Psoas muscle (tissue), 8 donors: ENCODE results near the gene SPTA1. TPM values are rescaled to one million over a fixed set of nuclear protein-coding genes. Genes with fewer than 3 reads are reported as not detected.
"Not testable (repeated sequence)": the region's sequence is repeated elsewhere in the genome, so short reads cannot be mapped to it uniquely, and the experiment has no call there.

ENCODE experiments used
- ATAC-seq, 4 donors: fragments of 200-7000 bp; cut with Tn5 transposase; one replicate each; pipeline ENCODE4 v1.9.1; 2020; ENCODE audit warnings: moderate library complexity in 3 of 4, mild to moderate bottlenecking in 2 of 4
- DNase-seq, 2 donors: peaks; one replicate each; pipeline ENCODE4 v3.0.0-alpha.2; 2020
- H3K27ac ChIP-seq: fragments of 200-600 bp; one replicate; pipeline ENCODE4 v1.8.0; 2022
- H3K27me3 ChIP-seq, 3 donors: fragments of 200-600 bp in 1 of 3; one replicate each; pipeline versions ENCODE4 v1.6.1 to v1.8.0; 2013 to 2022; ENCODE audit warnings: low read length in 2 of 3, mild to moderate bottlenecking in 2 of 3, moderate library complexity in 1 of 3; ENCODE audit not compliant: insufficient read depth in 3 of 3
- H3K36me3 ChIP-seq, 2 donors: fragments of 200-600 bp in 1 of 2; one replicate each; pipeline versions ENCODE4 v1.6.1 to v1.8.0; 2013 to 2022; ENCODE audit warnings: low read depth in 1 of 2, mild to moderate bottlenecking in 1 of 2, moderate library complexity in 1 of 2; ENCODE audit not compliant: insufficient read depth in 1 of 2
- H3K4me1 ChIP-seq: fragments of 200-600 bp; one replicate; pipeline ENCODE4 v1.8.0; 2022
- H3K4me3 ChIP-seq: fragments of 200-600 bp; one replicate; pipeline ENCODE4 v1.8.0; 2022; ENCODE audit warnings: mild to moderate bottlenecking
- H3K9me3 ChIP-seq: fragments of 200-600 bp; one replicate; pipeline ENCODE4 v1.8.0; 2022
- CTCF ChIP-seq: fragments of 200-600 bp; IDR thresholded peaks from one replicate; pipeline ENCODE4 v1.8.0; 2022; ENCODE audit warnings: antibody characterized with exemption
- WGBS, 3 donors: extraction: QIAGEN DNeasy Blood & Tissue Kit; methylation state at CpG; one replicate each; pipeline versions ENCODE4 v1.1.6 to v1.1.7; 2013; 5-methylcytosine and 5-hydroxymethylcytosine counted together
- intact Hi-C, 2 donors: fragments of 100-400 bp; cut with DNase I; formaldehyde crosslinking; loops; one replicate each; pipeline versions ENCODE4 v1.11.0 to v1.14.2; 2022
- polyA plus RNA-seq, 3 donors: library from polyadenylated mRNA; stranded (reverse); fragments of 200-250 nt; gene quantifications; one replicate each; pipeline ENCODE4 v1.2.3, GENCODE V29; 2013
- total RNA-seq, 4 donors: library from RNA; stranded (reverse); fragmentation: NEBNext Ultra II Directional in 2 of 4; extraction: Animal tissue kit (Norgen Biotek cat#: 25700) in 2 of 4; gene quantifications; one replicate each; pipeline versions ENCODE4 v1.2.1 to v1.2.4, GENCODE V29; 2021 to 2023
- donor health status: healthy with polysubstance abuse.
- donor health status: DM: no; HTN: no; CAD: no; lungs with moderate emphysema.
- donor health status: Bipolar disorder and iron deficiency.
- donor health status: healthy.
- donor health status: DM: yes; HTN: yes; CAD: no.
- donor health status: DM: no; HTN: no; CAD: no.
- donor health status: DM: no; HTN: no; CAD: no.
- donor health status: DM: yes; HTN: yes; CAD: no.

SPTA1 gene
- total and polyA plus RNA-seq, 7 donors = 0.05 to 0.74 (median 0.14) TPM; not detected in 2

DNA sequence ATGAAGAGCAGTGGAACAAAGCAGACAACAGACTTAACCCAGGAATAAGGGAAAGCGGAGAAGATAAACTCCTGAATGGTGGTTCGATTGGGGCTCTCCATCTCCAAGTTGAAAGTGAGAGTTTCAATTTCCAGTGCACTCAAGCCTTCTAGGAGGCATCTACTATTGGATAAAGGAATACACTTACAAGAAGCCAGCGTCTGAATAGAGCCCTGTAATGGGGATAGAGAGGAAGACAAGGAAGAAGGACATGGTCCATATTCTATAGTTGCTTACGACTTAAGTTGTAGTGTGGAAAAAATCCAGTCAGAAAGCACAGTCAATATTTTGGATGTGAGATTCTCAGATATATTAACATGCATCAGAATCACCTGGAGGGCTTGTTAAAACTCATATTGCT lies 14.0 kb upstream of the SPTA1 start, which contains the start of gene OR6K2:
Gene OR6K2, minus strand, starts transcription at position 101 of the 400 bp plus-strand sequence. Its CDS starts 0 bp downstream, at position 101.
- intact Hi-C loops = no loop called here
- Histone ChIP-seq H3K9me3 (no peaks in the 10 kb centered on the region), H3K36me3 (no peaks in the 10 kb centered on the region), H3K27ac (no peak within 1 kb of the TSS), H3K27me3 (no peaks in the 10 kb centered on the region), H3K4me1 (no peaks in the 10 kb centered on the region), H3K4me3 (no peak within 1 kb of the TSS)
- DNase-seq = no peak
- TF ChIP-seq CTCF = no peak
- WGBS, 3 donors = 81 to 87% (median 83%) methylated on average over 4 of the region's 4 CpGs
- ATAC-seq = no peak

DNA sequence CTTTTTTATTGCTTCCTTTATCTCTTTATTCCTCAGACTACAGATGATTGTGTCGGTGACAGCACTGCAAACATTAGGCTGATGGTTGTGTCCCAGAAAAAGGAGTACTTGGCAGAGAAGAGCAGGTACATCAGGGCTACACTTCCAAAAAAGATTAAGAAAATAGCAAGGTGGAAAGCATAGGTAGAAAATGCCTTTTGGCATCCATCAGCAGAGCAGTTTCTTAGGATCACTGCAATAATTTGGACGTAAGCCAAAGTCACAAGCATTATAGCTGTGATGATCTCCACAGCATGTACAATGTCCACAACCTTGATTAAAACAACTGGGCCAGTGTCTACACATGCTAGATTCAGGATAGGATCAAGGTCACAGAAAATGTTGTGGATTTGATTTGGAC lies 8.1 kb upstream of the SPTA1 start:
- H3K36me3 ChIP-seq = no peaks in the 10 kb centered on the region
- no peak overlapping the region for H3K4me3 ChIP-seq
- no peaks in the 10 kb centered on the region for H3K9me3 ChIP-seq
- DNase-seq (no peak), ATAC-seq (no peak)
- WGBS, 3 donors = 82 to 87% (median 84%) methylated on average over 2 of the region's 2 CpGs
- H3K27ac ChIP-seq = no peak overlapping the region
- TF ChIP-seq CTCF = no peak
- H3K4me1 ChIP-seq = no peaks in the 10 kb centered on the region
- H3K27me3 ChIP-seq = no peaks in the 10 kb centered on the region
- intact Hi-C loops = no loop called here

- ATAC-seq (no peak), DNase-seq (no peak)
- Histone ChIP-seq H3K4me3 (no peak overlapping the region), H3K27me3 (no peaks in the 10 kb centered on the region), H3K9me3 (no peaks in the 10 kb centered on the region), H3K36me3 (no peaks in the 10 kb centered on the region), H3K4me1 (no peaks in the 10 kb centered on the region), H3K27ac (no peak overlapping the region)
- TF ChIP-seq CTCF = no peak
- intact Hi-C loops = no loop called here
Observed at GRCh38 chr1:158692356-158692755, 5.8 kb upstream of the SPTA1 start.

DNA sequence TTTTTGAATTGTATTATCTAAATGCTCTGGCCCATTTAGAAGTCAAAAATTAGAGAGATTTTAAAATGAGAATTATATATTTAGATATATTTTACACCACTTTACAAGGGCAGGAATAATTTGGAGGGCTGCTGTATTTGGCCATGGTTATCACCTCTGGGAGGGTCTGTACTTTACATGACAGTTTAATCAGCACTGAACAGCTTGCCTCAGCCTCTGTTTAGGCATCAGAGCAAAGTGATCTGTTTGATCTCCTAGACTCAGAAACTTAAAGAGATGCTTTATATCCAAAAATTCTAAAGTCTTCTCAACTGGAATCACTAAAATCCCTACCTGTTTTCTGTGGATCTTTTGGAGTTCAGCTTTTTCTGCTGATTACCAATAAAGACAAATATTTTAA lies 5.4 kb upstream of the SPTA1 start:
- H3K36me3 ChIP-seq = no peaks in the 10 kb centered on the region
- no peak for ATAC-seq
- no peak overlapping the region for H3K4me3 ChIP-seq
- intact Hi-C loops = no loop called here
- no peak overlapping the region for H3K27ac ChIP-seq
- no peak for TF ChIP-seq CTCF
- H3K4me1 ChIP-seq = no peaks in the 10 kb centered on the region
- no peak for DNase-seq
- H3K9me3 ChIP-seq = no peaks in the 10 kb centered on the region
- no peaks in the 10 kb centered on the region for H3K27me3 ChIP-seq

- H3K27ac ChIP-seq, H3K9me3 ChIP-seq, DNase-seq, ATAC-seq, H3K4me1 ChIP-seq, H3K27me3 ChIP-seq, H3K36me3 ChIP-seq, intact Hi-C loops, H3K4me3 ChIP-seq: not testable (repeated sequence)
- WGBS, 3 donors = 37 to 61% (median 44%) methylated on average over 1 of the region's 1 CpG
Observed at GRCh38 chr1:158691149-158691548, 4.6 kb upstream of the SPTA1 start.
